GM23338 (cell line): ENCODE results near the gene CCDC63. TPM values are rescaled to one million over a fixed set of nuclear protein-coding genes. Genes with fewer than 3 reads are reported as not detected.

Experiments
- ATAC-seq: fragments of 200-7000 bp; cut with Tn5 transposase; 3 replicates; pipeline ENCODE4 v1.9.1; 2020
- DNase-seq: peaks from one replicate; pipeline ENCODE4 v3.0.0-alpha.2; 2015; ENCODE audit warnings: low spot score
- H2AFZ ChIP-seq: fragments of 200-600 bp; sonication (generic); 2 replicates; pipeline ENCODE4 v1.8.0; 2016; ENCODE audit warnings: antibody characterized with exemption, mild to moderate bottlenecking, moderate library complexity
- H3F3A ChIP-seq: fragments of 200-600 bp; sonication (generic); replicated peaks from 2 replicates; pipeline ENCODE4 v1.8.0; 2017; ENCODE audit warnings: antibody characterized with exemption, mixed run types, low read depth
- H3K27ac ChIP-seq: fragments of 200-600 bp; sonication (generic); 2 replicates; pipeline ENCODE4 v1.6.1; 2016; ENCODE audit warnings: low read depth
- H3K27me3 ChIP-seq: fragments of 200-600 bp; sonication (generic); 2 replicates; pipeline ENCODE4 v1.8.0; 2016; ENCODE audit warnings: mild to moderate bottlenecking, mixed run types, moderate library complexity; ENCODE audit not compliant: insufficient read depth
- H3K36me3 ChIP-seq: fragments of 200-600 bp; sonication (generic); 2 replicates; pipeline ENCODE4 v1.8.0; 2016; ENCODE audit warnings: mild to moderate bottlenecking; ENCODE audit not compliant: insufficient read depth
- H3K4me1 ChIP-seq: fragments of 200-600 bp; sonication (generic); 2 replicates; pipeline ENCODE4 v1.8.0; 2016; ENCODE audit warnings: mild to moderate bottlenecking, moderate library complexity; ENCODE audit not compliant: insufficient read depth
- H3K4me2 ChIP-seq: fragments of 200-600 bp; sonication (generic); 2 replicates; pipeline ENCODE4 v1.7.1; 2017; ENCODE audit warnings: mixed run types
- H3K4me3 ChIP-seq: fragments of 200-600 bp; sonication (generic); 2 replicates; pipeline ENCODE4 v1.6.1; 2016; ENCODE audit warnings: mixed run types
- H3K79me2 ChIP-seq: fragments of 200-600 bp; sonication (generic); replicated peaks from 2 replicates; pipeline ENCODE4 v1.8.0; 2017; ENCODE audit warnings: mild to moderate bottlenecking; ENCODE audit not compliant: insufficient read depth
- H3K9me2 ChIP-seq: fragments of 200-600 bp; sonication (generic); 2 replicates; pipeline ENCODE4 v1.8.0; 2017; ENCODE audit not compliant: insufficient read depth
- H4K20me1 ChIP-seq: fragments of 200-600 bp; sonication (generic); replicated peaks from 2 replicates; pipeline ENCODE4 v1.8.0; 2017; ENCODE audit warnings: mild to moderate bottlenecking; ENCODE audit not compliant: insufficient read depth
- H3K27ac Mint-ChIP-seq: 2 replicates; pipeline ENCODE4 v1.8.0; 2020; ENCODE audit warnings: inconsistent platforms, mild to moderate bottlenecking, moderate library complexity, mixed read lengths
- H3K27me3 Mint-ChIP-seq: 3 replicates; pipeline ENCODE4 v1.8.0; 2022; ENCODE audit warnings: low read depth, mild to moderate bottlenecking, moderate library complexity, mixed read lengths, inconsistent platforms; ENCODE audit not compliant: insufficient read depth, poor library complexity
- H3K36me3 Mint-ChIP-seq: 3 replicates; pipeline ENCODE4 v1.8.0; 2021; ENCODE audit warnings: low read depth, mild to moderate bottlenecking, inconsistent platforms, moderate library complexity, mixed read lengths
- H3K4me1 Mint-ChIP-seq: 3 replicates; pipeline ENCODE4 v1.8.0; 2020; ENCODE audit warnings: mild to moderate bottlenecking, inconsistent platforms, mixed read lengths
- H3K4me3 Mint-ChIP-seq: 3 replicates; pipeline ENCODE4 v1.8.0; 2021; ENCODE audit warnings: moderate library complexity, mild to moderate bottlenecking, inconsistent platforms, mixed read lengths
- H3K9me3 Mint-ChIP-seq: 3 replicates; pipeline ENCODE4 v1.8.0; 2020; ENCODE audit warnings: moderate library complexity, mild to moderate bottlenecking, inconsistent platforms, mixed read lengths
- CTCF ChIP-seq, 2 experiments: fragments of 200-600 bp in 1 of 2; sonication (generic) in 1 of 2; conservative IDR thresholded peaks; 2 replicates each; pipeline versions ENCODE4 v1.5.1 to v1.6.1; 2016 to 2017; ENCODE audit warnings: antibody characterized with exemption in 2 of 2, low read depth in 2 of 2, mild to moderate bottlenecking in 2 of 2, moderate library complexity in 1 of 2
- EZH2phosphoT487 ChIP-seq: fragments of 200-600 bp; sonication (generic); IDR thresholded peaks from one replicate; pipeline ENCODE4 v1.8.1; 2018; ENCODE audit warnings: antibody characterized with exemption; ENCODE audit not compliant: unreplicated experiment
- JUNB ChIP-seq: IDR thresholded peaks from one replicate; pipeline ENCODE4 v1.6.1; 2016; ENCODE audit warnings: antibody characterized with exemption; ENCODE audit not compliant: unreplicated experiment
- NANOG ChIP-seq: IDR thresholded peaks from 2 replicates; pipeline ENCODE4 v1.6.1; 2016; ENCODE audit warnings: antibody characterized with exemption, borderline replicate concordance
- POLR2AphosphoS5 ChIP-seq: IDR thresholded peaks from 2 replicates; pipeline ENCODE4 v1.6.1; 2016; ENCODE audit warnings: antibody characterized with exemption, low read depth
- REST ChIP-seq: IDR thresholded peaks from one replicate; pipeline ENCODE4 v1.6.1; 2018; ENCODE audit warnings: antibody characterized with exemption; ENCODE audit not compliant: unreplicated experiment
- STAT1 ChIP-seq: IDR thresholded peaks from one replicate; pipeline ENCODE4 v1.6.1; 2016; ENCODE audit warnings: antibody characterized with exemption; ENCODE audit not compliant: unreplicated experiment
- ZNF114 ChIP-seq: fragments of 250-450 bp; sonication (Bioruptor Pico); IDR thresholded peaks from 2 replicates; pipeline ENCODE4 v1.5.0; 2020; ENCODE audit warnings: mild to moderate bottlenecking, moderate library complexity
- ZNF462 ChIP-seq: fragments of 250-450 bp; sonication (Bioruptor Pico); IDR thresholded peaks from 2 replicates; pipeline ENCODE4 v1.5.0; 2020; ENCODE audit warnings: mild to moderate bottlenecking, moderate library complexity
- polyA plus RNA-seq: library from polyadenylated mRNA; unstranded; fragments of >200 nt; fragmentation: Nextera tagmentation; extraction: Ambion mirVana; gene quantifications from 2 replicates; pipeline ENCODE4 v1.2.1, GENCODE V29; 2016
- total RNA-seq: library from RNA; depleted of rRNA; stranded (reverse); fragments of >200 nt; shearing (Covaris generic); gene quantifications from 2 replicates; pipeline ENCODE4 v1.2.3, GENCODE V29; 2014

Gene CCDC63
- total and polyA plus RNA-seq, 2 experiments from 2014 or later, result 1.8 TPM; not detected in 1

DNA sequence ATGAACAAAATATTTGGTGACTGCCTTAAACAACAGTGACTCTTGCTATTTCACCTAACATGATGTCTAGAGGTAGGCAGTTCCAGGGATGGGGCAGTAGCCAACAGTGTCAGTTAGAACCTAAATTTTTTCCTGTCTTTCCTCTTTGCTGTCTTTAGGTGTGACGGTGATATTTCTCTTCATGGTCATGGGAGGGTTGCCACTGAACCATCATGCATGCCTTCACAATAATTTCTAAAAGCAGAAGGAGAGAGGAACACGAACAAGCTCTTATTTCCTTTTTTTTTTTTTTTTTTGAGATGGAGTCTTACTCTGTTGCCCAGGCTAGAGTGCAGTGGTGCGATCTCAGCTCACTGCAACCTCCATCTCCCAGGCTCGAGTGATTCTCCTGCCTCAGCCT is 2.4 kb downstream of the CCDC63 start:
- ATAC-seq, result no peak
- no peaks in the 10 kb centered on the region for H3K36me3 Mint-ChIP-seq
- H3F3A ChIP-seq, result no peaks in the 10 kb centered on the region
- no peak overlapping the region for H3K4me3 ChIP-seq
- no peak overlapping the region for H2AFZ ChIP-seq
- no peaks in the 10 kb centered on the region for H3K79me2 ChIP-seq
- H3K27ac Mint-ChIP-seq, result no peak overlapping the region
- H4K20me1 ChIP-seq, result no peaks in the 10 kb centered on the region
- no peak for DNase-seq
- H3K9me2 ChIP-seq, result no peaks in the 10 kb centered on the region
- H3K4me1 Mint-ChIP-seq, result peaks cover 20% of the 10 kb centered on the region
- H3K27ac ChIP-seq, result no peak overlapping the region
- H3K4me2 ChIP-seq, result no peak overlapping the region
- peaks cover 6% of the 10 kb centered on the region; the same call in 1 of the 2 replicates for H3K4me1 ChIP-seq
- H3K27me3 Mint-ChIP-seq, result peaks cover 21% of the 10 kb centered on the region
- no peak for TF ChIP-seq CTCF (conservative IDR thresholded peaks at IDR 0.05; ENCODE audit: low read depth in 2 of 2)
- no peak for TF ChIP-seq POLR2AphosphoS5
- no peak for TF ChIP-seq ZNF114 (CRISPR knock-in tag)
- TF ChIP-seq NANOG, result no peak
- TF ChIP-seq REST, result no peak
- TF ChIP-seq EZH2phosphoT487, result no peak
- TF ChIP-seq STAT1, result no peak
- TF ChIP-seq ZNF462, result no peak
- TF ChIP-seq JUNB, result no peak
- H3K27me3 ChIP-seq, result no peaks in the 10 kb centered on the region
- H3K9me3 Mint-ChIP-seq, result no peaks in the 10 kb centered on the region
- no peak overlapping the region for H3K4me3 Mint-ChIP-seq
- no peaks in the 10 kb centered on the region for H3K36me3 ChIP-seq
